ENCODE measurements around the gene PRKX.

DNA sequence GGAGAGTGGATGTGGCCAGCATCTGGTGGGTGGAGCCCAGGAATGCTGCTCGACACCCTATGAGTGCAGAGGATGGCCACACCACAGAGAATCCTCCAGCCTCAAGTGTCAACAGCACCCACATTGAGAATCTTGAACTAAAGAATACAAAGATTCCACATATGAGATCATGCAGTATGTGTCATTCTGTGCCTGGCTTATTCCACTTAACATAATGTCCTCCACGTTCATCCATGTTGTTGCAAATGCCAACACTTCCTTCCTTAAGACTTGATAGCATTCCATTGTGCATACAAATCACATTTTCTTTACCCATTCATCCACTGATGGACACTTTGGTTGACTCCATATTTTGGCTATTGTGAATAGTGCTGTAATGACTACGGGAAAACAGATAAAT lies 145.8 kb downstream of the PRKX start:
- TF ChIP-seq, protein P1, sequence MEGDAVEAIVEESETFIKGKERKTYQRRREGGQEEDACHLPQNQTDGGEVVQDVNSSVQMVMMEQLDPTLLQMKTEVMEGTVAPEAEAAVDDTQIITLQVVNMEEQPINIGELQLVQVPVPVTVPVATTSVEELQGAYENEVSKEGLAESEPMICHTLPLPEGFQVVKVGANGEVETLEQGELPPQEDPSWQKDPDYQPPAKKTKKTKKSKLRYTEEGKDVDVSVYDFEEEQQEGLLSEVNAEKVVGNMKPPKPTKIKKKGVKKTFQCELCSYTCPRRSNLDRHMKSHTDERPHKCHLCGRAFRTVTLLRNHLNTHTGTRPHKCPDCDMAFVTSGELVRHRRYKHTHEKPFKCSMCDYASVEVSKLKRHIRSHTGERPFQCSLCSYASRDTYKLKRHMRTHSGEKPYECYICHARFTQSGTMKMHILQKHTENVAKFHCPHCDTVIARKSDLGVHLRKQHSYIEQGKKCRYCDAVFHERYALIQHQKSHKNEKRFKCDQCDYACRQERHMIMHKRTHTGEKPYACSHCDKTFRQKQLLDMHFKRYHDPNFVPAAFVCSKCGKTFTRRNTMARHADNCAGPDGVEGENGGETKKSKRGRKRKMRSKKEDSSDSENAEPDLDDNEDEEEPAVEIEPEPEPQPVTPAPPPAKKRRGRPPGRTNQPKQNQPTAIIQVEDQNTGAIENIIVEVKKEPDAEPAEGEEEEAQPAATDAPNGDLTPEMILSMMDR (IDR thresholded peaks at IDR 0.05; ENCODE audit: insufficient read depth, low read length, poor library complexity, severe bottlenecking), result no peak
- TF ChIP-seq EZH2phosphoT487 (conservative IDR thresholded peaks at IDR 0.05; ENCODE audit: low read length), result no peak

Measured in SU-DHL-6 (cell line).